K562 (cell line): ENCODE measurements around the gene MED12. TPM values are rescaled to one million over a fixed set of nuclear protein-coding genes. Genes with fewer than 3 reads are reported as not detected.
A peak's percentile ranks its signal among the peaks of the same experiment; 100 is the strongest.

Experiments
- CREB3 ChIP-seq: fragments of 450-650 bp; conservative IDR thresholded peaks from 2 replicates; pipeline ENCODE4 v1.6.1; 2016; ENCODE audit warnings: missing genetic modification characterization, low read depth, mild to moderate bottlenecking, missing compliant biosample characterization, moderate library complexity
- CTBP1 ChIP-seq: fragments of 450-650 bp; IDR thresholded peaks from 2 replicates; pipeline ENCODE4 v1.6.1; 2016; ENCODE audit warnings: borderline replicate concordance
- CXXC5 ChIP-seq: fragments of 250-450 bp; sonication (Bioruptor Pico); IDR thresholded peaks from 2 replicates; pipeline ENCODE4 v1.8.0; 2022; ENCODE audit warnings: inconsistent platforms, mild to moderate bottlenecking, moderate library complexity
- FOXP1 ChIP-seq: sonication (generic); formaldehyde crosslinking; IDR thresholded peaks from 2 replicates; pipeline ENCODE4 v1.8.0; 2022; ENCODE audit warnings: mild to moderate bottlenecking, missing genetic modification reagents
- IRF9 ChIP-seq: fragments of 450-650 bp; IDR thresholded peaks from 2 replicates; pipeline ENCODE4 v1.6.1; 2016; ENCODE audit warnings: missing biosample characterization, missing genetic modification characterization
- MAX ChIP-seq: sonication (generic); formaldehyde crosslinking; IDR thresholded peaks from 2 replicates; pipeline ENCODE4 v1.9.0; 2022; ENCODE audit warnings: mild to moderate bottlenecking, missing genetic modification reagents
- MIER1 ChIP-seq: fragments of 450-650 bp; IDR thresholded peaks from 2 replicates; pipeline ENCODE4 v1.6.1; 2016; ENCODE audit warnings: antibody characterized with exemption, mild to moderate bottlenecking, low read depth
- MTA2 ChIP-seq: fragments of 450-650 bp; IDR thresholded peaks from 2 replicates; pipeline ENCODE4 v1.6.1; 2016; ENCODE audit warnings: low read depth
- NKRF ChIP-seq: fragments of 450-650 bp; IDR thresholded peaks from 2 replicates; pipeline ENCODE4 v1.6.1; 2016; ENCODE audit warnings: borderline replicate concordance
- NR2C2 ChIP-seq, 2 experiments: fragments of 200-800 bp in 1 of 2; sonication (Bioruptor generic) in 1 of 2; sonication (generic) in 1 of 2; formaldehyde crosslinking in 1 of 2; IDR thresholded peaks; 2 replicates each; pipeline versions ENCODE4 v1.6.1 to v1.8.0; 2016 to 2022; ENCODE audit warnings: mild to moderate bottlenecking in 1 of 2, missing compliant biosample characterization in 1 of 2, missing genetic modification characterization in 1 of 2, missing genetic modification reagents in 1 of 2
- PATZ1 ChIP-seq: fragments of 250-450 bp; sonication (Bioruptor Pico); IDR thresholded peaks from 2 replicates; pipeline ENCODE4 v1.5.0; 2020; ENCODE audit warnings: mild to moderate bottlenecking, borderline replicate concordance
- RBBP5 ChIP-seq: fragments of 200-600 bp; sonication (generic); IDR thresholded peaks from 2 replicates; pipeline ENCODE4 v1.6.1; 2012; ENCODE audit warnings: borderline replicate concordance, mild to moderate bottlenecking, low read length, control low read depth, inconsistent platforms; ENCODE audit not compliant: insufficient read depth, poor library complexity, severe bottlenecking
- RNF219 ChIP-seq: fragments of 250-450 bp; sonication (Bioruptor Pico); IDR thresholded peaks from 2 replicates; pipeline ENCODE4 v1.5.0; 2022; ENCODE audit warnings: mild to moderate bottlenecking
- ZBTB8A ChIP-seq: fragments of 450-650 bp; IDR thresholded peaks from 2 replicates; pipeline ENCODE4 v1.6.1; 2018; ENCODE audit warnings: mild to moderate bottlenecking, moderate library complexity; ENCODE audit not compliant: partially characterized antibody
- ZC3H4 ChIP-seq: sonication (generic); formaldehyde crosslinking; IDR thresholded peaks from 2 replicates; pipeline ENCODE4 v1.9.0; 2021; ENCODE audit warnings: missing genetic modification reagents, borderline replicate concordance
- ZKSCAN8 ChIP-seq: fragments of 200-800 bp; sonication (Bioruptor generic); IDR thresholded peaks from 2 replicates; pipeline ENCODE4 v1.6.1; 2016; ENCODE audit warnings: missing genetic modification characterization, missing compliant biosample characterization
- ZNF551 ChIP-seq: fragments of 250-450 bp; sonication (Bioruptor Pico); IDR thresholded peaks from 2 replicates; pipeline ENCODE4 v1.5.0; 2021; ENCODE audit warnings: mild to moderate bottlenecking, moderate library complexity
- ZNF668 ChIP-seq: fragments of 250-450 bp; sonication (Bioruptor Pico); IDR thresholded peaks from 2 replicates; pipeline ENCODE4 v1.8.0; 2022; ENCODE audit warnings: mild to moderate bottlenecking, inconsistent platforms
- polyA plus RNA-seq, 8 experiments: library from polyadenylated mRNA; depleted of rRNA in 4 of 8; stranded (reverse) in 5 of 8; unstranded in 3 of 8; fragments of >200 nt; fragmentation: Nextera tagmentation in 2 of 8; fragmentation: Illumina TruSeq in 1 of 8; extraction: Ambion mirVana in 2 of 8; extraction: Trizol in 1 of 8; gene quantifications; 2 replicates each; pipeline versions ENCODE4 v1.2.1 to v1.2.3, GENCODE V29; 2011 to 2014; ENCODE audit warnings: inconsistent platforms in 1 of 8, missing spikeins in 1 of 8
- total RNA-seq, 7 experiments: library from RNA; depleted of rRNA in 6 of 7; stranded (reverse); fragments of >200 nt in 6 of 7; fragmentation: Illumina TruSeq in 2 of 7; extraction: Trizol in 2 of 7; gene quantifications; 2 replicates each; pipeline versions ENCODE4 v1.2.1 to v1.2.3, GENCODE V29; 2011 to 2021; ENCODE audit warnings: low replicate concordance in 1 of 7

The MED12 gene
- total and polyA plus RNA-seq, 9 of the 15 experiments (the other 6 are each of a cell fraction or from before 2014, with no cell fraction given): 1.6 to 49.7 (median 8.6) TPM

GRCh38 chrX:71181558-71181909, 63.1 kb downstream of the MED12 start (continued):
- TF ChIP-seq CTBP1 (no peak), MTA2 (no peak), RNF219 (CRISPR knock-in tag) (no peak), PATZ1 (CRISPR knock-in tag) (no peak), NR2C2 (CRISPR knock-in tag; IDR thresholded peaks at IDR 0.05) (no peak), NR2C2 (tag; IDR thresholded peaks at IDR 0.05) (peak; percentile 65; the same call in 1 of the 2 replicates), IRF9 (tag) (no peak), ZBTB8A (no peak), ZNF551 (CRISPR knock-in tag) (no peak), ZNF668 (CRISPR knock-in tag) (peak; percentile 52; the same call in 1 of the 2 replicates), CREB3 (tag) (0 out of 2 replicates have a peak, but pooled peaks have one; percentile 69), MIER1 (no peak), NKRF (0 out of 2 replicates have a peak, but pooled peaks have one; percentile 32), ZC3H4 (CRISPR knock-in tag) (0 out of 2 replicates have a peak, but pooled peaks have one; percentile 29), RBBP5 (no peak), ZKSCAN8 (0 out of 2 replicates have a peak, but pooled peaks have one; percentile 4), FOXP1 (CRISPR knock-in tag) (no peak), CXXC5 (CRISPR knock-in tag) (no peak; the same call in 1 of the 2 replicates), MAX (CRISPR knock-in tag) (0 out of 2 replicates have a peak, but pooled peaks have one; percentile 4)
